NCI-H2081 treated with DMSO at 0.1 percent for 48 hours (cell line): ENCODE measurements around the gene APOL1.

Experiments used
- DNase-seq: peaks from one replicate; lab custom pipeline; 2025; lab: John Stamatoyannopoulos, UW

APOL1 gene

GRCh38 chr22:36308880-36309279 is 55.9 kb downstream of the APOL1 start:
- DNase-seq = no peak

- DNase-seq = no peak
Measured at GRCh38 chr22:36311386-36312085, 58.6 kb downstream of the APOL1 start.

- DNase-seq = no peak
Measured at GRCh38 chr22:36315325-36315724, 62.4 kb downstream of the APOL1 start.

GRCh38 chr22:36316419-36316818 is 63.5 kb downstream of the APOL1 start:
- no peak for DNase-seq
